ENCODE measurements around the gene SPOCD1. TPM values are rescaled to one million over a fixed set of nuclear protein-coding genes. Genes with fewer than 3 reads are reported as not detected.

The SPOCD1 gene
- total RNA-seq, 2 experiments from 2014 or later: 0.60 to 1.0 TPM

GRCh38 chr1:31749785-31750735 lies 65.8 kb downstream of the SPOCD1 start:
- DNase-seq (ENCODE audit: low spot score): no peak
- Histone ChIP-seq H3K4me2 (ENCODE audit: low read length) (no peak overlapping the region), H3K4me3 (ENCODE audit: low read depth, low read length, poor library complexity, severe bottlenecking) (no peak overlapping the region), H4K20me1 (ENCODE audit: insufficient read depth, low read length) (peaks cover 4% of the 10 kb centered on the region; the same call in 1 of the 2 replicates), H3K9me2 (ENCODE audit: insufficient read depth, low read length) (no peaks in the 10 kb centered on the region), H3K9me3 (ENCODE audit: low read length) (no peaks in the 10 kb centered on the region), H3K27ac (ENCODE audit: low read depth, low read length, poor library complexity, severe bottlenecking) (no peak overlapping the region), H3K36me3 (ENCODE audit: insufficient read depth, low read length) (no peaks in the 10 kb centered on the region), H2AFZ (ENCODE audit: low read length) (no peak overlapping the region), H3K79me2 (ENCODE audit: insufficient read depth, low read depth, low read length) (no peaks in the 10 kb centered on the region), H3K4me1 (ENCODE audit: insufficient read depth, low read length, poor library complexity, severe bottlenecking) (peaks cover 47% of the 10 kb centered on the region)
- ChIA-PET CTCF (ENCODE audit: unreplicated experiment) (no interaction called here), POLR2A (interaction anchor here (0.8 kb wide), 1 partner anchor 48 kb away, joined by 3 read pairs; no protein-coding TSS in a partner anchor)
- intact Hi-C loops (cut with micrococcal nuclease; ENCODE audit: unreplicated experiment): no loop called here
- TF ChIP-seq EZH2phosphoT487 (IDR thresholded peaks at IDR 0.05; ENCODE audit: borderline replicate concordance, low read depth, low read length): no peak
- TF ChIP-seq, protein P1, sequence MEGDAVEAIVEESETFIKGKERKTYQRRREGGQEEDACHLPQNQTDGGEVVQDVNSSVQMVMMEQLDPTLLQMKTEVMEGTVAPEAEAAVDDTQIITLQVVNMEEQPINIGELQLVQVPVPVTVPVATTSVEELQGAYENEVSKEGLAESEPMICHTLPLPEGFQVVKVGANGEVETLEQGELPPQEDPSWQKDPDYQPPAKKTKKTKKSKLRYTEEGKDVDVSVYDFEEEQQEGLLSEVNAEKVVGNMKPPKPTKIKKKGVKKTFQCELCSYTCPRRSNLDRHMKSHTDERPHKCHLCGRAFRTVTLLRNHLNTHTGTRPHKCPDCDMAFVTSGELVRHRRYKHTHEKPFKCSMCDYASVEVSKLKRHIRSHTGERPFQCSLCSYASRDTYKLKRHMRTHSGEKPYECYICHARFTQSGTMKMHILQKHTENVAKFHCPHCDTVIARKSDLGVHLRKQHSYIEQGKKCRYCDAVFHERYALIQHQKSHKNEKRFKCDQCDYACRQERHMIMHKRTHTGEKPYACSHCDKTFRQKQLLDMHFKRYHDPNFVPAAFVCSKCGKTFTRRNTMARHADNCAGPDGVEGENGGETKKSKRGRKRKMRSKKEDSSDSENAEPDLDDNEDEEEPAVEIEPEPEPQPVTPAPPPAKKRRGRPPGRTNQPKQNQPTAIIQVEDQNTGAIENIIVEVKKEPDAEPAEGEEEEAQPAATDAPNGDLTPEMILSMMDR (conservative IDR thresholded peaks at IDR 0.05; ENCODE audit: low read length): no peak
- no TSS peak for BruUV-seq (replicated peaks)

- no peak overlapping the region for H3K4me2 ChIP-seq (ENCODE audit: low read length)
- no TSS peak for BruUV-seq (replicated peaks)
- intact Hi-C loops (cut with micrococcal nuclease; ENCODE audit: unreplicated experiment): no loop called here
- H3K9me3 ChIP-seq (ENCODE audit: low read length): no peaks in the 10 kb centered on the region
- no peak overlapping the region for H3K27ac ChIP-seq (ENCODE audit: low read depth, low read length, poor library complexity, severe bottlenecking)
- no peak overlapping the region for H3K4me3 ChIP-seq (ENCODE audit: low read depth, low read length, poor library complexity, severe bottlenecking)
- ChIA-PET POLR2A (interaction anchor here (1.0 kb wide), 1 partner anchor 37 kb away, joined by 3 read pairs; no protein-coding TSS in a partner anchor), CTCF (ENCODE audit: unreplicated experiment) (no interaction called here)
- TF ChIP-seq, protein P1 (conservative IDR thresholded peaks at IDR 0.05; ENCODE audit: low read length): no peak
- TF ChIP-seq EZH2phosphoT487 (IDR thresholded peaks at IDR 0.05; ENCODE audit: borderline replicate concordance, low read depth, low read length): no peak
- H3K9me2 ChIP-seq (ENCODE audit: insufficient read depth, low read length): no peaks in the 10 kb centered on the region
- DNase-seq (ENCODE audit: low spot score): no peak
- H3K4me1 ChIP-seq (ENCODE audit: insufficient read depth, low read length, poor library complexity, severe bottlenecking): peaks cover 64% of the 10 kb centered on the region
- H4K20me1 ChIP-seq (ENCODE audit: insufficient read depth, low read length): peaks cover 4% of the 10 kb centered on the region; the same call in 1 of the 2 replicates
- H3K79me2 ChIP-seq (ENCODE audit: insufficient read depth, low read depth, low read length): no peaks in the 10 kb centered on the region
- H3K36me3 ChIP-seq (ENCODE audit: insufficient read depth, low read length): no peaks in the 10 kb centered on the region
- H2AFZ ChIP-seq (ENCODE audit: low read length): no peak overlapping the region
Observed at GRCh38 chr1:31748365-31748764, 67.5 kb downstream of the SPOCD1 start.

DNA sequence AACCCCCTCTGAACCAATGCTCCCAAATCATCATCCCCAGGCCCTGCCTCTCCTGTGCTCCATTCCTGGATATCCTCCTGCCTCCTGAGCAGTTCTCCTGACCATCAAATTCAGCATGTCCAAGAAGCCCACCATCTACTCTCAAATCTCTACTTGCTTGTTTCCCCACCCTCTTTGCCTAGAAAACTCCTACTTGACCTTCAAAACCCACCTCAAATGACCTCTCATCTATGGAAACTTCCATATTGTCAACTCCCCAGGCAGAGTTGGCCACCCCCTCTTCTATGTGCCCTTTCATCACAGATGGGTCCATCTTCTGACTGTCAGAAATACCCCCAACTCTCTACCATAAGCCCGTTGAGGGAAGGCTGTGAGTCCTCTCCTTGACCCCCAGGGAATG lies 68.5 kb downstream of the SPOCD1 start:
- no peak overlapping the region for H3K4me3 ChIP-seq (ENCODE audit: low read depth, low read length, poor library complexity, severe bottlenecking)
- H3K9me2 ChIP-seq (ENCODE audit: insufficient read depth, low read length): no peaks in the 10 kb centered on the region
- H3K9me3 ChIP-seq (ENCODE audit: low read length): no peaks in the 10 kb centered on the region
- ChIA-PET CTCF (ENCODE audit: unreplicated experiment) (no interaction called here), POLR2A (no interaction called here)
- no peaks in the 10 kb centered on the region for H3K36me3 ChIP-seq (ENCODE audit: insufficient read depth, low read length)
- H2AFZ ChIP-seq (ENCODE audit: low read length): no peak overlapping the region
- no TSS peak for BruUV-seq (replicated peaks)
- no peak overlapping the region for H3K4me2 ChIP-seq (ENCODE audit: low read length)
- H3K79me2 ChIP-seq (ENCODE audit: insufficient read depth, low read depth, low read length): no peaks in the 10 kb centered on the region
- TF ChIP-seq EZH2phosphoT487 (IDR thresholded peaks at IDR 0.05; ENCODE audit: borderline replicate concordance, low read depth, low read length): no peak
- TF ChIP-seq, protein P1 (conservative IDR thresholded peaks at IDR 0.05; ENCODE audit: low read length): no peak
- DNase-seq (ENCODE audit: low spot score): no peak
- H3K4me1 ChIP-seq (ENCODE audit: insufficient read depth, low read length, poor library complexity, severe bottlenecking): peaks cover 60% of the 10 kb centered on the region
- no peak overlapping the region for H3K27ac ChIP-seq (ENCODE audit: low read depth, low read length, poor library complexity, severe bottlenecking)
- intact Hi-C loops (cut with micrococcal nuclease; ENCODE audit: unreplicated experiment): no loop called here
- H4K20me1 ChIP-seq (ENCODE audit: insufficient read depth, low read length): peaks cover 4% of the 10 kb centered on the region; the same call in 1 of the 2 replicates
